GM23338 (cell line): ENCODE measurements around the gene SPECC1. TPM values are rescaled to one million over a fixed set of nuclear protein-coding genes. Genes with fewer than 3 reads are reported as not detected.

Experiments used
- ATAC-seq: fragments of 200-7000 bp; cut with Tn5 transposase; 3 replicates; pipeline ENCODE4 v1.9.1; 2020
- DNase-seq: peaks from one replicate; pipeline ENCODE4 v3.0.0-alpha.2; 2015; ENCODE audit warnings: low spot score
- H2AFZ ChIP-seq: fragments of 200-600 bp; sonication (generic); 2 replicates; pipeline ENCODE4 v1.8.0; 2016; ENCODE audit warnings: antibody characterized with exemption, mild to moderate bottlenecking, moderate library complexity
- H3F3A ChIP-seq: fragments of 200-600 bp; sonication (generic); replicated peaks from 2 replicates; pipeline ENCODE4 v1.8.0; 2017; ENCODE audit warnings: antibody characterized with exemption, mixed run types, low read depth
- H3K27ac ChIP-seq: fragments of 200-600 bp; sonication (generic); 2 replicates; pipeline ENCODE4 v1.6.1; 2016; ENCODE audit warnings: low read depth
- H3K27me3 ChIP-seq: fragments of 200-600 bp; sonication (generic); 2 replicates; pipeline ENCODE4 v1.8.0; 2016; ENCODE audit warnings: mild to moderate bottlenecking, mixed run types, moderate library complexity; ENCODE audit not compliant: insufficient read depth
- H3K36me3 ChIP-seq: fragments of 200-600 bp; sonication (generic); 2 replicates; pipeline ENCODE4 v1.8.0; 2016; ENCODE audit warnings: mild to moderate bottlenecking; ENCODE audit not compliant: insufficient read depth
- H3K4me1 ChIP-seq: fragments of 200-600 bp; sonication (generic); 2 replicates; pipeline ENCODE4 v1.8.0; 2016; ENCODE audit warnings: mild to moderate bottlenecking, moderate library complexity; ENCODE audit not compliant: insufficient read depth
- H3K4me2 ChIP-seq: fragments of 200-600 bp; sonication (generic); 2 replicates; pipeline ENCODE4 v1.7.1; 2017; ENCODE audit warnings: mixed run types
- H3K4me3 ChIP-seq: fragments of 200-600 bp; sonication (generic); 2 replicates; pipeline ENCODE4 v1.6.1; 2016; ENCODE audit warnings: mixed run types
- H3K79me2 ChIP-seq: fragments of 200-600 bp; sonication (generic); replicated peaks from 2 replicates; pipeline ENCODE4 v1.8.0; 2017; ENCODE audit warnings: mild to moderate bottlenecking; ENCODE audit not compliant: insufficient read depth
- H3K9me2 ChIP-seq: fragments of 200-600 bp; sonication (generic); 2 replicates; pipeline ENCODE4 v1.8.0; 2017; ENCODE audit not compliant: insufficient read depth
- H4K20me1 ChIP-seq: fragments of 200-600 bp; sonication (generic); replicated peaks from 2 replicates; pipeline ENCODE4 v1.8.0; 2017; ENCODE audit warnings: mild to moderate bottlenecking; ENCODE audit not compliant: insufficient read depth
- H3K27ac Mint-ChIP-seq: 2 replicates; pipeline ENCODE4 v1.8.0; 2020; ENCODE audit warnings: inconsistent platforms, mild to moderate bottlenecking, moderate library complexity, mixed read lengths
- H3K27me3 Mint-ChIP-seq: 3 replicates; pipeline ENCODE4 v1.8.0; 2022; ENCODE audit warnings: low read depth, mild to moderate bottlenecking, moderate library complexity, mixed read lengths, inconsistent platforms; ENCODE audit not compliant: insufficient read depth, poor library complexity
- H3K36me3 Mint-ChIP-seq: 3 replicates; pipeline ENCODE4 v1.8.0; 2021; ENCODE audit warnings: low read depth, mild to moderate bottlenecking, inconsistent platforms, moderate library complexity, mixed read lengths
- H3K4me1 Mint-ChIP-seq: 3 replicates; pipeline ENCODE4 v1.8.0; 2020; ENCODE audit warnings: mild to moderate bottlenecking, inconsistent platforms, mixed read lengths
- H3K4me3 Mint-ChIP-seq: 3 replicates; pipeline ENCODE4 v1.8.0; 2021; ENCODE audit warnings: moderate library complexity, mild to moderate bottlenecking, inconsistent platforms, mixed read lengths
- H3K9me3 Mint-ChIP-seq: 3 replicates; pipeline ENCODE4 v1.8.0; 2020; ENCODE audit warnings: moderate library complexity, mild to moderate bottlenecking, inconsistent platforms, mixed read lengths
- ETS1 ChIP-seq: IDR thresholded peaks from 2 replicates; pipeline ENCODE4 v1.6.1; 2016; ENCODE audit warnings: antibody characterized with exemption
- EZH2 ChIP-seq: fragments of 200-600 bp; sonication (generic); IDR thresholded peaks from one replicate; pipeline ENCODE4 v1.8.0; 2017; ENCODE audit warnings: antibody characterized with exemption, mild to moderate bottlenecking, low read depth; ENCODE audit not compliant: unreplicated experiment
- JUNB ChIP-seq: IDR thresholded peaks from one replicate; pipeline ENCODE4 v1.6.1; 2016; ENCODE audit warnings: antibody characterized with exemption; ENCODE audit not compliant: unreplicated experiment
- STAT1 ChIP-seq: IDR thresholded peaks from one replicate; pipeline ENCODE4 v1.6.1; 2016; ENCODE audit warnings: antibody characterized with exemption; ENCODE audit not compliant: unreplicated experiment
- ZNF114 ChIP-seq: fragments of 250-450 bp; sonication (Bioruptor Pico); IDR thresholded peaks from 2 replicates; pipeline ENCODE4 v1.5.0; 2020; ENCODE audit warnings: mild to moderate bottlenecking, moderate library complexity
- polyA plus RNA-seq: library from polyadenylated mRNA; unstranded; fragments of >200 nt; fragmentation: Nextera tagmentation; extraction: Ambion mirVana; gene quantifications from 2 replicates; pipeline ENCODE4 v1.2.1, GENCODE V29; 2016
- total RNA-seq: library from RNA; depleted of rRNA; stranded (reverse); fragments of >200 nt; shearing (Covaris generic); gene quantifications from 2 replicates; pipeline ENCODE4 v1.2.3, GENCODE V29; 2014
- TF ChIP-seq, protein P1 (sequence below), 2 experiments: fragments of 200-600 bp in 1 of 2; sonication (generic) in 1 of 2; conservative IDR thresholded peaks; 2 replicates each; pipeline versions ENCODE4 v1.5.1 to v1.6.1; 2016 to 2017; ENCODE audit warnings: antibody characterized with exemption in 2 of 2, low read depth in 2 of 2, mild to moderate bottlenecking in 2 of 2, moderate library complexity in 1 of 2
- TF ChIP-seq, protein P2 (sequence below): IDR thresholded peaks from one replicate; pipeline ENCODE4 v1.6.1; 2018; ENCODE audit warnings: antibody characterized with exemption; ENCODE audit not compliant: unreplicated experiment
- TF ChIP-seq, protein P3 (sequence below): fragments of 250-450 bp; sonication (Bioruptor Pico); IDR thresholded peaks from 2 replicates; pipeline ENCODE4 v1.5.0; 2020; ENCODE audit warnings: mild to moderate bottlenecking, moderate library complexity

The SPECC1 gene
- total and polyA plus RNA-seq, 2 experiments from 2014 or later = 42.6 to 101 TPM

GRCh38 chr17:20184181-20184580, 175.0 kb downstream of the SPECC1 start:
- TF ChIP-seq ETS1 (no peak), JUNB (no peak), ZNF114 (CRISPR knock-in tag) (no peak), STAT1 (no peak), EZH2 (no peak)
- TF ChIP-seq, protein P1, sequence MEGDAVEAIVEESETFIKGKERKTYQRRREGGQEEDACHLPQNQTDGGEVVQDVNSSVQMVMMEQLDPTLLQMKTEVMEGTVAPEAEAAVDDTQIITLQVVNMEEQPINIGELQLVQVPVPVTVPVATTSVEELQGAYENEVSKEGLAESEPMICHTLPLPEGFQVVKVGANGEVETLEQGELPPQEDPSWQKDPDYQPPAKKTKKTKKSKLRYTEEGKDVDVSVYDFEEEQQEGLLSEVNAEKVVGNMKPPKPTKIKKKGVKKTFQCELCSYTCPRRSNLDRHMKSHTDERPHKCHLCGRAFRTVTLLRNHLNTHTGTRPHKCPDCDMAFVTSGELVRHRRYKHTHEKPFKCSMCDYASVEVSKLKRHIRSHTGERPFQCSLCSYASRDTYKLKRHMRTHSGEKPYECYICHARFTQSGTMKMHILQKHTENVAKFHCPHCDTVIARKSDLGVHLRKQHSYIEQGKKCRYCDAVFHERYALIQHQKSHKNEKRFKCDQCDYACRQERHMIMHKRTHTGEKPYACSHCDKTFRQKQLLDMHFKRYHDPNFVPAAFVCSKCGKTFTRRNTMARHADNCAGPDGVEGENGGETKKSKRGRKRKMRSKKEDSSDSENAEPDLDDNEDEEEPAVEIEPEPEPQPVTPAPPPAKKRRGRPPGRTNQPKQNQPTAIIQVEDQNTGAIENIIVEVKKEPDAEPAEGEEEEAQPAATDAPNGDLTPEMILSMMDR (conservative IDR thresholded peaks at IDR 0.05; ENCODE audit: low read depth in 2 of 2) = no peak
- TF ChIP-seq, protein P2, sequence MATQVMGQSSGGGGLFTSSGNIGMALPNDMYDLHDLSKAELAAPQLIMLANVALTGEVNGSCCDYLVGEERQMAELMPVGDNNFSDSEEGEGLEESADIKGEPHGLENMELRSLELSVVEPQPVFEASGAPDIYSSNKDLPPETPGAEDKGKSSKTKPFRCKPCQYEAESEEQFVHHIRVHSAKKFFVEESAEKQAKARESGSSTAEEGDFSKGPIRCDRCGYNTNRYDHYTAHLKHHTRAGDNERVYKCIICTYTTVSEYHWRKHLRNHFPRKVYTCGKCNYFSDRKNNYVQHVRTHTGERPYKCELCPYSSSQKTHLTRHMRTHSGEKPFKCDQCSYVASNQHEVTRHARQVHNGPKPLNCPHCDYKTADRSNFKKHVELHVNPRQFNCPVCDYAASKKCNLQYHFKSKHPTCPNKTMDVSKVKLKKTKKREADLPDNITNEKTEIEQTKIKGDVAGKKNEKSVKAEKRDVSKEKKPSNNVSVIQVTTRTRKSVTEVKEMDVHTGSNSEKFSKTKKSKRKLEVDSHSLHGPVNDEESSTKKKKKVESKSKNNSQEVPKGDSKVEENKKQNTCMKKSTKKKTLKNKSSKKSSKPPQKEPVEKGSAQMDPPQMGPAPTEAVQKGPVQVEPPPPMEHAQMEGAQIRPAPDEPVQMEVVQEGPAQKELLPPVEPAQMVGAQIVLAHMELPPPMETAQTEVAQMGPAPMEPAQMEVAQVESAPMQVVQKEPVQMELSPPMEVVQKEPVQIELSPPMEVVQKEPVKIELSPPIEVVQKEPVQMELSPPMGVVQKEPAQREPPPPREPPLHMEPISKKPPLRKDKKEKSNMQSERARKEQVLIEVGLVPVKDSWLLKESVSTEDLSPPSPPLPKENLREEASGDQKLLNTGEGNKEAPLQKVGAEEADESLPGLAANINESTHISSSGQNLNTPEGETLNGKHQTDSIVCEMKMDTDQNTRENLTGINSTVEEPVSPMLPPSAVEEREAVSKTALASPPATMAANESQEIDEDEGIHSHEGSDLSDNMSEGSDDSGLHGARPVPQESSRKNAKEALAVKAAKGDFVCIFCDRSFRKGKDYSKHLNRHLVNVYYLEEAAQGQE = no peak
- Mint-ChIP-seq H3K36me3 (no peaks in the 10 kb centered on the region), H3K27ac (no peak overlapping the region), H3K4me1 (peaks cover 55% of the 10 kb centered on the region), H3K27me3 (peaks cover 4% of the 10 kb centered on the region), H3K9me3 (no peaks in the 10 kb centered on the region; the same call in 2 of the 3 replicates), H3K4me3 (no peak overlapping the region)
- H3K79me2 ChIP-seq = peaks cover 98% of the 10 kb centered on the region
- H3F3A ChIP-seq = peaks cover 5% of the 10 kb centered on the region; the same call in 1 of the 2 replicates
- ATAC-seq = no peak
- H3K4me1 ChIP-seq = peaks cover 55% of the 10 kb centered on the region
- no peaks in the 10 kb centered on the region for H4K20me1 ChIP-seq
- no peaks in the 10 kb centered on the region for H3K9me2 ChIP-seq
- no peak overlapping the region for H2AFZ ChIP-seq
- H3K27ac ChIP-seq = no peak overlapping the region
- H3K36me3 ChIP-seq = no peaks in the 10 kb centered on the region
- H3K4me3 ChIP-seq = no peak overlapping the region
- H3K27me3 ChIP-seq = no peaks in the 10 kb centered on the region
- H3K4me2 ChIP-seq = no peak overlapping the region
- DNase-seq = no peak

- H3K9me2 ChIP-seq = no peaks in the 10 kb centered on the region
- H4K20me1 ChIP-seq = no peaks in the 10 kb centered on the region
- H3F3A ChIP-seq = peaks cover 7% of the 10 kb centered on the region; the same call in 1 of the 2 replicates
- H3K27me3 ChIP-seq = no peaks in the 10 kb centered on the region
- no peak overlapping the region for H3K4me3 ChIP-seq
- H3K79me2 ChIP-seq = peaks cover 88% of the 10 kb centered on the region
- peak; percentile 19; the same call in 1 of the 3 replicates for ATAC-seq
- H3K27ac ChIP-seq = peak overlapping the region; percentile 29; the same call in 1 of the 2 replicates
- H3K36me3 ChIP-seq = no peaks in the 10 kb centered on the region
- Mint-ChIP-seq H3K4me1 (peaks cover 55% of the 10 kb centered on the region), H3K9me3 (no peaks in the 10 kb centered on the region; the same call in 2 of the 3 replicates), H3K36me3 (no peaks in the 10 kb centered on the region), H3K4me3 (no peak overlapping the region), H3K27ac (peak overlapping the region; percentile 75), H3K27me3 (peaks cover 3% of the 10 kb centered on the region)
- no peak overlapping the region for H2AFZ ChIP-seq
- 0 out of 2 replicates have a peak overlapping the region, but pooled peaks have one; percentile 13 for H3K4me2 ChIP-seq
- DNase-seq = no peak
- peaks cover 55% of the 10 kb centered on the region for H3K4me1 ChIP-seq
- TF ChIP-seq, protein P3, sequence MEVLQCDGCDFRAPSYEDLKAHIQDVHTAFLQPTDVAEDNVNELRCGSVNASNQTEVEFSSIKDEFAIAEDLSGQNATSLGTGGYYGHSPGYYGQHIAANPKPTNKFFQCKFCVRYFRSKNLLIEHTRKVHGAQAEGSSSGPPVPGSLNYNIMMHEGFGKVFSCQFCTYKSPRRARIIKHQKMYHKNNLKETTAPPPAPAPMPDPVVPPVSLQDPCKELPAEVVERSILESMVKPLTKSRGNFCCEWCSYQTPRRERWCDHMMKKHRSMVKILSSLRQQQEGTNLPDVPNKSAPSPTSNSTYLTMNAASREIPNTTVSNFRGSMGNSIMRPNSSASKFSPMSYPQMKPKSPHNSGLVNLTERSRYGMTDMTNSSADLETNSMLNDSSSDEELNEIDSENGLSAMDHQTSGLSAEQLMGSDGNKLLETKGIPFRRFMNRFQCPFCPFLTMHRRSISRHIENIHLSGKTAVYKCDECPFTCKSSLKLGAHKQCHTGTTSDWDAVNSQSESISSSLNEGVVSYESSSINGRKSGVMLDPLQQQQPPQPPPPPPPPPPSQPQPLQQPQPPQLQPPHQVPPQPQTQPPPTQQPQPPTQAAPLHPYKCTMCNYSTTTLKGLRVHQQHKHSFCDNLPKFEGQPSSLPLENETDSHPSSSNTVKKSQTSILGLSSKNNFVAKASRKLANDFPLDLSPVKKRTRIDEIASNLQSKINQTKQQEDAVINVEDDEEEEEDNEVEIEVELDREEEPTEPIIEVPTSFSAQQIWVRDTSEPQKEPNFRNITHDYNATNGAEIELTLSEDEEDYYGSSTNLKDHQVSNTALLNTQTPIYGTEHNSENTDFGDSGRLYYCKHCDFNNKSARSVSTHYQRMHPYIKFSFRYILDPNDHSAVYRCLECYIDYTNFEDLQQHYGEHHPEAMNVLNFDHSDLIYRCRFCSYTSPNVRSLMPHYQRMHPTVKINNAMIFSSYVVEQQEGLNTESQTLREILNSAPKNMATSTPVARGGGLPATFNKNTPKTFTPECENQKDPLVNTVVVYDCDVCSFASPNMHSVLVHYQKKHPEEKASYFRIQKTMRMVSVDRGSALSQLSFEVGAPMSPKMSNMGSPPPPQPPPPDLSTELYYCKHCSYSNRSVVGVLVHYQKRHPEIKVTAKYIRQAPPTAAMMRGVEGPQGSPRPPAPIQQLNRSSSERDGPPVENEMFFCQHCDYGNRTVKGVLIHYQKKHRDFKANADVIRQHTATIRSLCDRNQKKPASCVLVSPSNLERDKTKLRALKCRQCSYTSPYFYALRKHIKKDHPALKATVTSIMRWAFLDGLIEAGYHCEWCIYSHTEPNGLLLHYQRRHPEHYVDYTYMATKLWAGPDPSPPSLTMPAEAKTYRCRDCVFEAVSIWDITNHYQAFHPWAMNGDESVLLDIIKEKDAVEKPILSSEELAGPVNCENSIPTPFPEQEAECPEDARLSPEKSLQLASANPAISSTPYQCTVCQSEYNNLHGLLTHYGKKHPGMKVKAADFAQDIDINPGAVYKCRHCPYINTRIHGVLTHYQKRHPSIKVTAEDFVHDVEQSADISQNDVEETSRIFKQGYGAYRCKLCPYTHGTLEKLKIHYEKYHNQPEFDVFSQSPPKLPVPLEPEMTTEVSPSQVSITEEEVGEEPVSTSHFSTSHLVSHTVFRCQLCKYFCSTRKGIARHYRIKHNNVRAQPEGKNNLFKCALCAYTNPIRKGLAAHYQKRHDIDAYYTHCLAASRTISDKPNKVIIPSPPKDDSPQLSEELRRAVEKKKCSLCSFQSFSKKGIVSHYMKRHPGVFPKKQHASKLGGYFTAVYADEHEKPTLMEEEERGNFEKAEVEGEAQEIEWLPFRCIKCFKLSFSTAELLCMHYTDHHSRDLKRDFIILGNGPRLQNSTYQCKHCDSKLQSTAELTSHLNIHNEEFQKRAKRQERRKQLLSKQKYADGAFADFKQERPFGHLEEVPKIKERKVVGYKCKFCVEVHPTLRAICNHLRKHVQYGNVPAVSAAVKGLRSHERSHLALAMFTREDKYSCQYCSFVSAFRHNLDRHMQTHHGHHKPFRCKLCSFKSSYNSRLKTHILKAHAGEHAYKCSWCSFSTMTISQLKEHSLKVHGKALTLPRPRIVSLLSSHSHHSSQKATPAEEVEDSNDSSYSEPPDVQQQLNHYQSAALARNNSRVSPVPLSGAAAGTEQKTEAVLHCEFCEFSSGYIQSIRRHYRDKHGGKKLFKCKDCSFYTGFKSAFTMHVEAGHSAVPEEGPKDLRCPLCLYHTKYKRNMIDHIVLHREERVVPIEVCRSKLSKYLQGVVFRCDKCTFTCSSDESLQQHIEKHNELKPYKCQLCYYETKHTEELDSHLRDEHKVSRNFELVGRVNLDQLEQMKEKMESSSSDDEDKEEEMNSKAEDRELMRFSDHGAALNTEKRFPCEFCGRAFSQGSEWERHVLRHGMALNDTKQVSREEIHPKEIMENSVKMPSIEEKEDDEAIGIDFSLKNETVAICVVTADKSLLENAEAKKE (CRISPR knock-in tag) = no peak
Measured at GRCh38 chr17:20184977-20185619, 175.9 kb downstream of the SPECC1 start.
